GM18520 (cell line): ENCODE results near the gene PLXNB1.

Experiments
- ATAC-seq: cut with Tn5 transposase; IDR thresholded peaks from one replicate; pipeline ENCODE4 v1.9.1; 2021; ENCODE audit not compliant: unreplicated experiment

Gene PLXNB1

GRCh38 chr3:48418651-48419050, 11.2 kb downstream of the PLXNB1 start:
- no peak for ATAC-seq

- no peak for ATAC-seq
Measured at GRCh38 chr3:48418140-48418539, 11.7 kb downstream of the PLXNB1 start.

GRCh38 chr3:48417529-48418108, 12.3 kb downstream of the PLXNB1 start:
- ATAC-seq = no peak

- no peak for ATAC-seq
Measured at GRCh38 chr3:48416546-48416945, 13.3 kb downstream of the PLXNB1 start.

- no peak for ATAC-seq
Measured at GRCh38 chr3:48416091-48416505, 13.8 kb downstream of the PLXNB1 start.

GRCh38 chr3:48415251-48415953, 14.5 kb downstream of the PLXNB1 start:
- ATAC-seq = no peak

- no peak for ATAC-seq
Measured at GRCh38 chr3:48414376-48415250, 15.3 kb downstream of the PLXNB1 start.

GRCh38 chr3:48413611-48414010, 16.3 kb downstream of the PLXNB1 start:
- no peak for ATAC-seq

GRCh38 chr3:48413086-48413485, 16.8 kb downstream of the PLXNB1 start:
- ATAC-seq = no peak

GRCh38 chr3:48412375-48413001, 17.4 kb downstream of the PLXNB1 start:
- ATAC-seq = no peak

GRCh38 chr3:48411606-48412374, 18.1 kb downstream of the PLXNB1 start:
- no peak for ATAC-seq

GRCh38 chr3:48411041-48411588, 18.8 kb downstream of the PLXNB1 start:
- no peak for ATAC-seq

GRCh38 chr3:48410205-48411040, 19.5 kb downstream of the PLXNB1 start:
- no peak for ATAC-seq

- no peak for ATAC-seq
Measured at GRCh38 chr3:48409291-48410201, 20.3 kb downstream of the PLXNB1 start.

- ATAC-seq = no peak
Measured at GRCh38 chr3:48408823-48409281, 21.0 kb downstream of the PLXNB1 start.

GRCh38 chr3:48407542-48408099, 22.3 kb downstream of the PLXNB1 start:
- no peak for ATAC-seq

GRCh38 chr3:48406443-48407431, 23.1 kb downstream of the PLXNB1 start:
- ATAC-seq = no peak
